ENCODE measurements around the gene CRADD.

CRADD gene

GRCh38 chr12:93676408-93677194 lies 574 bp upstream of the CRADD start:
- Histone ChIP-seq H3K27ac (ENCODE audit: low read depth, low read length) (peak overlapping the region; percentile 92), H3K4me1 (ENCODE audit: control insufficient read depth, insufficient read depth, low read length) (peaks cover 8% of the 10 kb centered on the region), H3K27me3 (ENCODE audit: control insufficient read depth, insufficient read depth, low read length) (no peaks in the 10 kb centered on the region), H3K4me3 (ENCODE audit: low read length) (peak overlapping the region; percentile 76), H3K36me3 (ENCODE audit: control insufficient read depth, insufficient read depth, low read length) (no peaks in the 10 kb centered on the region), H3K9ac (ENCODE audit: low read length) (no peak overlapping the region)

- Histone ChIP-seq H3K9ac (ENCODE audit: low read length) (no peak overlapping the region), H3K4me1 (ENCODE audit: control insufficient read depth, insufficient read depth, low read length) (peaks cover 10% of the 10 kb centered on the region), H3K36me3 (ENCODE audit: control insufficient read depth, insufficient read depth, low read length) (no peaks in the 10 kb centered on the region), H3K27me3 (ENCODE audit: control insufficient read depth, insufficient read depth, low read length) (no peaks in the 10 kb centered on the region), H3K27ac (ENCODE audit: low read depth, low read length) (no peak overlapping the region), H3K4me3 (ENCODE audit: low read length) (no peak overlapping the region)
These were observed 1.6 kb downstream of the CRADD start for GRCh38 chr12:93678779-93679178.

GRCh38 chr12:93679308-93679925 lies 2.2 kb downstream of the CRADD start:
- Histone ChIP-seq H3K27me3 (ENCODE audit: control insufficient read depth, insufficient read depth, low read length) (no peaks in the 10 kb centered on the region), H3K4me3 (ENCODE audit: low read length) (no peak overlapping the region), H3K4me1 (ENCODE audit: control insufficient read depth, insufficient read depth, low read length) (peaks cover 10% of the 10 kb centered on the region), H3K36me3 (ENCODE audit: control insufficient read depth, insufficient read depth, low read length) (no peaks in the 10 kb centered on the region), H3K9ac (ENCODE audit: low read length) (no peak overlapping the region), H3K27ac (ENCODE audit: low read depth, low read length) (no peak overlapping the region)

- Histone ChIP-seq H3K4me3 (ENCODE audit: low read length) (no peak overlapping the region), H3K4me1 (ENCODE audit: control insufficient read depth, insufficient read depth, low read length) (peaks cover 10% of the 10 kb centered on the region), H3K36me3 (ENCODE audit: control insufficient read depth, insufficient read depth, low read length) (no peaks in the 10 kb centered on the region), H3K27me3 (ENCODE audit: control insufficient read depth, insufficient read depth, low read length) (no peaks in the 10 kb centered on the region), H3K9ac (ENCODE audit: low read length) (no peak overlapping the region), H3K27ac (ENCODE audit: low read depth, low read length) (no peak overlapping the region)
These were observed 2.8 kb downstream of the CRADD start for GRCh38 chr12:93680006-93680405.

- no peaks in the 10 kb centered on the region for H3K36me3 ChIP-seq (ENCODE audit: control insufficient read depth, insufficient read depth, low read length)
- H3K27ac ChIP-seq (ENCODE audit: low read depth, low read length): no peak overlapping the region
- no peaks in the 10 kb centered on the region for H3K27me3 ChIP-seq (ENCODE audit: control insufficient read depth, insufficient read depth, low read length)
- H3K9ac ChIP-seq (ENCODE audit: low read length): no peak overlapping the region
- H3K4me3 ChIP-seq (ENCODE audit: low read length): no peak overlapping the region
- H3K4me1 ChIP-seq (ENCODE audit: control insufficient read depth, insufficient read depth, low read length): peaks cover 8% of the 10 kb centered on the region
These were observed 5.7 kb downstream of the CRADD start for GRCh38 chr12:93682846-93683261.

- Histone ChIP-seq H3K27ac (ENCODE audit: low read depth, low read length) (no peak overlapping the region), H3K4me3 (ENCODE audit: low read length) (no peak overlapping the region), H3K36me3 (ENCODE audit: control insufficient read depth, insufficient read depth, low read length) (no peaks in the 10 kb centered on the region), H3K9ac (ENCODE audit: low read length) (no peak overlapping the region), H3K27me3 (ENCODE audit: control insufficient read depth, insufficient read depth, low read length) (no peaks in the 10 kb centered on the region), H3K4me1 (ENCODE audit: control insufficient read depth, insufficient read depth, low read length) (peaks cover 3% of the 10 kb centered on the region)
These were observed 6.2 kb downstream of the CRADD start for GRCh38 chr12:93683410-93683809.

- Histone ChIP-seq H3K36me3 (ENCODE audit: control insufficient read depth, insufficient read depth, low read length) (no peaks in the 10 kb centered on the region), H3K4me3 (ENCODE audit: low read length) (no peak overlapping the region), H3K4me1 (ENCODE audit: control insufficient read depth, insufficient read depth, low read length) (peaks cover 3% of the 10 kb centered on the region), H3K9ac (ENCODE audit: low read length) (no peak overlapping the region), H3K27me3 (ENCODE audit: control insufficient read depth, insufficient read depth, low read length) (no peaks in the 10 kb centered on the region), H3K27ac (ENCODE audit: low read depth, low read length) (no peak overlapping the region)
These were observed 7.5 kb downstream of the CRADD start for GRCh38 chr12:93684716-93685115.

GRCh38 chr12:93686572-93687356 lies 9.6 kb downstream of the CRADD start:
- no peaks in the 10 kb centered on the region for H3K27me3 ChIP-seq (ENCODE audit: control insufficient read depth, insufficient read depth, low read length)
- no peak overlapping the region for H3K4me3 ChIP-seq (ENCODE audit: low read length)
- H3K4me1 ChIP-seq (ENCODE audit: control insufficient read depth, insufficient read depth, low read length): peaks cover 3% of the 10 kb centered on the region
- H3K36me3 ChIP-seq (ENCODE audit: control insufficient read depth, insufficient read depth, low read length): no peaks in the 10 kb centered on the region
- no peak overlapping the region for H3K27ac ChIP-seq (ENCODE audit: low read depth, low read length)
- no peak overlapping the region for H3K9ac ChIP-seq (ENCODE audit: low read length)

GRCh38 chr12:93689076-93689834 lies 12.1 kb downstream of the CRADD start:
- H3K9ac ChIP-seq (ENCODE audit: low read length): no peak overlapping the region
- no peak overlapping the region for H3K27ac ChIP-seq (ENCODE audit: low read depth, low read length)
- H3K4me1 ChIP-seq (ENCODE audit: control insufficient read depth, insufficient read depth, low read length): no peaks in the 10 kb centered on the region
- H3K36me3 ChIP-seq (ENCODE audit: control insufficient read depth, insufficient read depth, low read length): no peaks in the 10 kb centered on the region
- H3K27me3 ChIP-seq (ENCODE audit: control insufficient read depth, insufficient read depth, low read length): no peaks in the 10 kb centered on the region
- H3K4me3 ChIP-seq (ENCODE audit: low read length): no peak overlapping the region

- Histone ChIP-seq H3K27ac (ENCODE audit: low read depth, low read length) (no peak overlapping the region), H3K27me3 (ENCODE audit: control insufficient read depth, insufficient read depth, low read length) (no peaks in the 10 kb centered on the region), H3K36me3 (ENCODE audit: control insufficient read depth, insufficient read depth, low read length) (no peaks in the 10 kb centered on the region), H3K4me3 (ENCODE audit: low read length) (no peak overlapping the region), H3K4me1 (ENCODE audit: control insufficient read depth, insufficient read depth, low read length) (no peaks in the 10 kb centered on the region), H3K9ac (ENCODE audit: low read length) (no peak overlapping the region)
These were observed 19.3 kb downstream of the CRADD start for GRCh38 chr12:93696462-93696861.

GRCh38 chr12:93698307-93699092 lies 21.3 kb downstream of the CRADD start:
- no peaks in the 10 kb centered on the region for H3K4me1 ChIP-seq (ENCODE audit: control insufficient read depth, insufficient read depth, low read length)
- H3K36me3 ChIP-seq (ENCODE audit: control insufficient read depth, insufficient read depth, low read length): no peaks in the 10 kb centered on the region
- no peaks in the 10 kb centered on the region for H3K27me3 ChIP-seq (ENCODE audit: control insufficient read depth, insufficient read depth, low read length)
- H3K4me3 ChIP-seq (ENCODE audit: low read length): no peak overlapping the region
- H3K9ac ChIP-seq (ENCODE audit: low read length): no peak overlapping the region
- H3K27ac ChIP-seq (ENCODE audit: low read depth, low read length): no peak overlapping the region
